ENCODE data around the gene KLHL12. TPM values are rescaled to one million over a fixed set of nuclear protein-coding genes. Genes with fewer than 3 reads are reported as not detected.

Gene KLHL12
- total RNA-seq, 6 experiments from 2014 or later, result 19.8 to 28.6 (median 23.5) TPM

DNA sequence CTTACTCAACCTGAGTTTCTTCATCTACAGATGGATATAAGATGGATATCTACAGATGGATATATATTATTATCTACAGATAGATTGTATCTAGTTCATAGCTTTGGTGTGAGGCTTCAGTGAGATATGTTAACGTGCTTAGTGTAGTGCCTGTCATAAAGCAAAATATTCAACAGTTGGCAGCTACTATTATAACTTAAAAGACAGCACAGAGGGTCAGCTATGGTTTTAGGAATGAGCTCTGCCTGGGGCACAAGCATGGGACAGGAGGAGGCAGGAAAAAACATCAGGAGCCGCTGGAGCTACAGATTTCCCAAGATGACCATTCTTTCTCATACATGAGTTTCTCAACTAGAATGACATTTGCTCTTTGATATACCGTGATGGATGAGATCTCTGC, 41.3 kb upstream of the KLHL12 start:
- Mint-ChIP-seq H3K27me3 (ENCODE audit: insufficient read depth) (peaks cover 20% of the 10 kb centered on the region), H3K36me3 (ENCODE audit: low read depth) (0 out of 2 replicates have a peak, but pooled peaks cover 5% of the 10 kb centered on the region), H3K27ac (no peak overlapping the region), H3K4me3 (no peak overlapping the region), H3K4me1 (ENCODE audit: low read depth) (peaks cover 39% of the 10 kb centered on the region), H3K9me3 (no peaks in the 10 kb centered on the region)
- no peak for TF ChIP-seq CTCF (IDR thresholded peaks at IDR 0.05)
- no peak for DNase-seq

- H3K4me1 Mint-ChIP-seq (ENCODE audit: low read depth), result peaks cover 39% of the 10 kb centered on the region
- H3K27me3 Mint-ChIP-seq (ENCODE audit: insufficient read depth), result peaks cover 15% of the 10 kb centered on the region
- TF ChIP-seq CTCF (IDR thresholded peaks at IDR 0.05), result no peak
- H3K36me3 Mint-ChIP-seq (ENCODE audit: low read depth), result peaks cover 8% of the 10 kb centered on the region; the same call in 1 of the 2 replicates
- H3K27ac Mint-ChIP-seq, result peak overlapping the region; percentile 42
- no peak for DNase-seq
- no peaks in the 10 kb centered on the region for H3K9me3 Mint-ChIP-seq
- H3K4me3 Mint-ChIP-seq, result peak overlapping the region; percentile 92
Measured at GRCh38 chr1:202967684-202968281, 40.7 kb upstream of the KLHL12 start.

GRCh38 chr1:202966006-202966898, 39.2 kb upstream of the KLHL12 start:
- Mint-ChIP-seq H3K4me1 (ENCODE audit: low read depth) (peaks cover 39% of the 10 kb centered on the region), H3K36me3 (ENCODE audit: low read depth) (peaks cover 10% of the 10 kb centered on the region; the same call in 1 of the 2 replicates), H3K9me3 (no peaks in the 10 kb centered on the region), H3K27ac (peak overlapping the region; percentile 68), H3K4me3 (peak overlapping the region; percentile 85), H3K27me3 (ENCODE audit: insufficient read depth) (peaks cover 6% of the 10 kb centered on the region)
- DNase-seq, result no peak
- TF ChIP-seq CTCF (IDR thresholded peaks at IDR 0.05), result no peak

DNA sequence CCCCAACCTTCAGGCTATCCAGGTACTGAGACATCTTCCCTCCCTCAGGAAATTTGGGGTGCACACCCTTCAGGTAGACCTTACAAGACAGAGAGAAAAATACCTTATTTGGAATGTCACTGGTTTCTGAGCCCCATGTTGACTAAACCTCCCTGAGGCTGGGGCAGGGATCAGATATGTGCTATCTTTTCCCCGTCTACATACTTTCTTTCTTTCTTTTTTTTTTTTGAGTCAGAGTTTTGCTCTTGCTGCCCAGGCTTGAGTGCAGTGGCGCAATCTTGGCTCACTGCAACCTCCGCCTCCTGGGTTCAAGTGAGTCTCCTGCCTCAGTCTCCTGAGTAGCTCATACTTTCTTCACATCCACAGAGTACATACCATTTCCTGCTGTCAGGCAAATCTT, 38.4 kb upstream of the KLHL12 start:
- Mint-ChIP-seq H3K27ac (peak overlapping the region; percentile 72), H3K4me1 (ENCODE audit: low read depth) (peaks cover 39% of the 10 kb centered on the region), H3K9me3 (no peaks in the 10 kb centered on the region), H3K27me3 (ENCODE audit: insufficient read depth) (peaks cover 5% of the 10 kb centered on the region), H3K36me3 (ENCODE audit: low read depth) (peaks cover 10% of the 10 kb centered on the region; the same call in 1 of the 2 replicates), H3K4me3 (peak overlapping the region; percentile 85)
- no peak for TF ChIP-seq CTCF (IDR thresholded peaks at IDR 0.05)
- DNase-seq, result no peak

DNA sequence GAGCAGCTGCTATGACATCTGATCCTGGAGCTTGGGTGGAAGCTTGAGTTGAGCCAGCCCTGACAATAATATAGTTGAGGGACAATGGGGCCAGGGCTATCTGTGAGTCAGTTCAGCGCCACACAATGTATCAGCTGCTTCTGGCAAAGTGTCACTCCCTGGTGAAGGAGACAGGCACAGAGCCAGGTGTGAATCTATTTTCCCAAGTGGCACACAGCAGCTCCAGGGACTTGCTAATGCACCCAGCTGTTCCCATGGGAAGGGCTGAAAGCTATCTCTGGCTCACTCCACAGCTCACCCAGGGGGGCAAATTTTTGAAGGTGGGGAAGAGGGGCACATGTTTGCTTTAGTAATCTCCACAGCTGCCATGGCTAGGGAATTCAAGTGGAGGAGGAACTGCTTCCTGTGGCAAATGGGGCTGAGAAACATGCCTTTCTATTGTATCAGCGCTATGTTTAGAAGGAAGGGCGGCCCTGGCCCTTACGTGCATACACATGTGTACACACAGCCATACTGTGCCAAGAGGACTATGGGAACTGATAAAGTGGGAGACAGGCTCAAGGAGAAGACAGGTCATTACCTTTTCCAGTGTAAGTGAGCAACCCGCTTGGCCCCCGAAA, 37.9 kb upstream of the KLHL12 start:
- Mint-ChIP-seq H3K36me3 (ENCODE audit: low read depth) (peaks cover 10% of the 10 kb centered on the region; the same call in 1 of the 2 replicates), H3K27ac (peak overlapping the region; percentile 72), H3K4me1 (ENCODE audit: low read depth) (peaks cover 44% of the 10 kb centered on the region), H3K4me3 (peak overlapping the region; percentile 85; the same call in 1 of the 2 replicates), H3K9me3 (no peaks in the 10 kb centered on the region), H3K27me3 (ENCODE audit: insufficient read depth) (peaks cover 7% of the 10 kb centered on the region)
- no peak for TF ChIP-seq CTCF (IDR thresholded peaks at IDR 0.05)
- DNase-seq, result no peak
